Activated CD8-positive, alpha-beta memory T cell treated with anti-CD3 and anti-CD28 coated beads, Interleukin-2, amount 50 U/mL, for 1 hour (primary cell): ENCODE measurements around the gene NKX1-1.

Source experiments
- DNase-seq: peaks from one replicate; pipeline ENCODE4 v3.0.0-alpha.2; 2020; ENCODE audit errors: extremely low read depth

The NKX1-1 gene

DNA sequence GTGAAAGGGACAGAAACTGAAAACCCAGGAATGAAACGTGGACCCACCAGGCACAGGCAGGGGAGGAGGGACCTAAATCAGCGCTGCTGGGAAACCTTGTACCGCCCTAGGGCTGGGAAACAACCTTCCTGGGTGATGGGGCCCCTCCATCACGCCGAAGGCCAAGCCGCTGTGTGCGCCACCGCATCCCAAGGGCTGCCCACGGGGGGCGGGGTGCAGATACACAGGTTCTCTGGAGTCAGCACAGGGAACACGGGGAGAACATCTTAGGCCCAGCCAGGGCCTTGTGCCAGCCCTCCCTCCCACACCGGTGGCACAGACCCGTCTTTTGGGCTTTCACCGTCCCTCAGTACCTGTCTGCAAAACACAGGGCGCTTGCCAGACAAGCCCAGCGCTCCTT is 46.3 kb downstream of the NKX1-1 start:
- no peak for DNase-seq

- no peak for DNase-seq
Observed at GRCh38 chr4:1359144-1359501, 47.1 kb downstream of the NKX1-1 start.

GRCh38 chr4:1358421-1359143 is 47.7 kb downstream of the NKX1-1 start:
- no peak for DNase-seq

GRCh38 chr4:1357356-1358248 is 48.6 kb downstream of the NKX1-1 start:
- no peak for DNase-seq

GRCh38 chr4:1356181-1356998 is 49.9 kb downstream of the NKX1-1 start:
- DNase-seq, result no peak

- no peak for DNase-seq
Observed at GRCh38 chr4:1355378-1355777, 50.9 kb downstream of the NKX1-1 start.

- DNase-seq, result no peak
Observed at GRCh38 chr4:1354983-1355275, 51.3 kb downstream of the NKX1-1 start.

- no peak for DNase-seq
Observed at GRCh38 chr4:1354136-1354982, 51.9 kb downstream of the NKX1-1 start.

DNA sequence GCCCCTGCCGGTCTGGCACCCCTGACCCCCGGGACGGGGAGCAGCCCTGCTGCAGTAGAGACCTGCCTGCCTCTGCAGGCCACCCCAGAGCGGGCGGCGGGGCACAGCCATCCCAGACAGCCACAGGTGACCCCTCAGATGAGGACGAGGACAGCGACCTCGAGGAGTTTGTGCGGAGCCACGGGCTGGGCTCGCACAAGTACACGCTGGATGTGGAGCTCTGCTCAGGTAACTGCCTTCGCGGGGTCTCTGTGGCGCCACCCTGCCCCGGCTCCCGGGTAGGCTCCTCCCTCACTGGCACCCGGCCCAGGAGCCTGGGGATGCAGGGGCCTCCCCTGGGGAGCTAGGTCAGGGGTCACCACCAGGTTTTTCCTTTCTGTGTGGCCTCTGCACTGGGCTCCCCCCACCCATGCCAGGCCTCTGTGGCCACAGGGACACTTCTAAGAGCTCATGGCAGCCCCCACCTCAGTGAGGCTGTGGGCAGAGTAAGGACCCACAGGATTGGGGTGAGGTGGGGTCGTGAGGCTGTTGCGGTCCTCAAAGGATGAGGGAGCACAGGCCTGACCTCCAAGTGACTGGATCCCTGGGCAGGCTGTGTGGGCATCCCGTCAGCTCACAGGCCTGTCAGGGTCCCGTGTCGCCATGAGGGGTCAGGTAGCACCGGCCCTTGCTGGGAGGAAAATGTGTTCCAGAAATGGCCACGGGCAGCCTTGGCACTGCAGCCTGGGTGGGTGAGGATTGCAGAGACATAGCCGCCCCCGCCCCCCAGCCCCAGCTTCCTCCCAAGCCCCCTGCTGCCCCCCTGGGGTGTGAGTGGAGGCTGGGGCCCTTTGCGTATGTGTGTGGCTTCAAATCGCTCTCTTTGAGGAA is 52.8 kb downstream of the NKX1-1 start:
- no peak for DNase-seq
